CD8-positive, alpha-beta memory T cell (primary cell): ENCODE results near the gene ZFHX3. TPM values are rescaled to one million over a fixed set of nuclear protein-coding genes. Genes with fewer than 3 reads are reported as not detected.

Source experiments
- CTCF ChIA-PET: fragments of 350-600 bp; sonication (Branson Sonifier 250); formaldehyde crosslinking; loops from one replicate; lab custom pipeline; 2021; ENCODE audit warnings: antibody characterized with exemption; lab: Charles Lee
- POLR2A ChIA-PET: fragments of 350-600 bp; sonication (Branson Sonifier 250); formaldehyde crosslinking; loops from one replicate; lab custom pipeline; 2021; ENCODE audit warnings: antibody characterized with exemption; lab: Charles Lee
- DNase-seq, 5 donors: peaks; one replicate each; pipeline versions ENCODE4 v3.0.0 to v3.0.0-alpha.2; 2020 to 2022; ENCODE audit warnings: mixed read lengths in 1 of 5
- H3K27ac ChIP-seq: one replicate; pipeline ENCODE4 v1.7.0; 2013; ENCODE audit warnings: low read depth, mild to moderate bottlenecking, low read length, moderate library complexity
- H3K27me3 ChIP-seq: 2 replicates; pipeline ENCODE4 v1.7.0; 2013; ENCODE audit warnings: low read length, mild to moderate bottlenecking; ENCODE audit not compliant: insufficient read depth, poor library complexity, severe bottlenecking
- H3K36me3 ChIP-seq: 2 replicates; pipeline ENCODE4 v1.7.0; 2013; ENCODE audit warnings: mild to moderate bottlenecking, low read length, moderate library complexity; ENCODE audit not compliant: insufficient read depth
- H3K4me1 ChIP-seq: 2 replicates; pipeline ENCODE4 v1.7.0; 2013; ENCODE audit warnings: mild to moderate bottlenecking, low read length, moderate library complexity; ENCODE audit not compliant: insufficient read depth
- H3K4me3 ChIP-seq: 2 replicates; pipeline ENCODE4 v1.7.0; 2013; ENCODE audit warnings: mild to moderate bottlenecking, low read length
- H3K9me3 ChIP-seq: 2 replicates; pipeline ENCODE4 v1.7.0; 2013; ENCODE audit warnings: mild to moderate bottlenecking, low read length
- H3K27ac Mint-ChIP-seq, 8 donors: one replicate each; pipeline ENCODE4 v1.8.0; 2020 to 2021; ENCODE audit warnings: mixed read lengths in 8 of 8, mild to moderate bottlenecking in 6 of 8, inconsistent platforms in 3 of 8, moderate library complexity in 3 of 8
- H3K27me3 Mint-ChIP-seq, 2 donors: one replicate each; pipeline ENCODE4 v1.8.0; 2020 to 2021; ENCODE audit warnings: mixed read lengths in 2 of 2, mild to moderate bottlenecking in 1 of 2, moderate library complexity in 1 of 2
- H3K36me3 Mint-ChIP-seq, 3 donors: one replicate each; pipeline ENCODE4 v1.8.0; 2020 to 2021; ENCODE audit warnings: mixed read lengths in 3 of 3, inconsistent platforms in 1 of 3, mild to moderate bottlenecking in 1 of 3
- H3K4me1 Mint-ChIP-seq, 3 donors: one replicate each; pipeline ENCODE4 v1.8.0; 2020 to 2021; ENCODE audit warnings: mixed read lengths in 3 of 3, inconsistent platforms in 1 of 3, mild to moderate bottlenecking in 1 of 3
- H3K4me3 Mint-ChIP-seq, 7 donors: one replicate each; pipeline ENCODE4 v1.8.0; 2020 to 2021; ENCODE audit warnings: mixed read lengths in 7 of 7, mild to moderate bottlenecking in 6 of 7, moderate library complexity in 4 of 7, inconsistent platforms in 2 of 7
- H3K9me3 Mint-ChIP-seq, 5 donors: one replicate each; pipeline ENCODE4 v1.8.0; 2020 to 2022; ENCODE audit warnings: mixed read lengths in 5 of 5, mild to moderate bottlenecking in 3 of 5, moderate library complexity in 2 of 5, inconsistent platforms in 1 of 5
- polyA plus RNA-seq: library from polyadenylated mRNA; unstranded; fragments of 300-500 nt; fragmentation: Illumina TruSeq; gene quantifications from one replicate; pipeline ENCODE4 v1.2.3, GENCODE V29; 2021
- total RNA-seq, 2 experiments: library from RNA; stranded (reverse); gene quantifications; one replicate each; pipeline ENCODE4 v1.2.3, GENCODE V29; 2021

ZFHX3 gene
- total and polyA plus RNA-seq, 3 experiments from 2014 or later: 0.13 to 0.22 (median 0.20) TPM

- peaks cover 3 to 11% of the 10 kb centered on the region in 2 donors for H3K27me3 Mint-ChIP-seq
- H3K36me3 Mint-ChIP-seq: no peaks in the 10 kb centered on the region
- POLR2A ChIA-PET: no interaction called here
- H3K36me3 ChIP-seq: no peaks in the 10 kb centered on the region
- H3K27ac Mint-ChIP-seq: no peak overlapping the region
- no peak for DNase-seq
- no peaks in the 10 kb centered on the region for H3K9me3 Mint-ChIP-seq
- no peak overlapping the region for H3K4me3 ChIP-seq
- no peaks in the 10 kb centered on the region for H3K27me3 ChIP-seq
- no peak overlapping the region for H3K4me3 Mint-ChIP-seq
- H3K27ac ChIP-seq: no peak overlapping the region
- CTCF ChIA-PET: no interaction called here
- no peaks in the 10 kb centered on the region for H3K4me1 ChIP-seq
- H3K4me1 Mint-ChIP-seq: no peaks in the 10 kb centered on the region
- no peaks in the 10 kb centered on the region for H3K9me3 ChIP-seq
Observed at GRCh38 chr16:72811876-72812275, 236.1 kb downstream of the ZFHX3 start.

- no peaks in the 10 kb centered on the region for H3K36me3 Mint-ChIP-seq
- H3K27me3 Mint-ChIP-seq: peaks cover 3 to 11% of the 10 kb centered on the region in 2 donors
- ChIA-PET CTCF (no interaction called here), POLR2A (no interaction called here)
- Histone ChIP-seq H3K9me3 (no peaks in the 10 kb centered on the region), H3K4me3 (no peak overlapping the region), H3K27me3 (no peaks in the 10 kb centered on the region), H3K36me3 (no peaks in the 10 kb centered on the region), H3K27ac (no peak overlapping the region), H3K4me1 (no peaks in the 10 kb centered on the region)
- no peaks in the 10 kb centered on the region for H3K9me3 Mint-ChIP-seq
- DNase-seq: no peak
- no peak overlapping the region for H3K27ac Mint-ChIP-seq
- H3K4me1 Mint-ChIP-seq: no peaks in the 10 kb centered on the region
- no peak overlapping the region for H3K4me3 Mint-ChIP-seq
Observed at GRCh38 chr16:72811188-72811720, 236.7 kb downstream of the ZFHX3 start.

GRCh38 chr16:72810480-72810879 lies 237.4 kb downstream of the ZFHX3 start:
- H3K36me3 ChIP-seq: no peaks in the 10 kb centered on the region
- POLR2A ChIA-PET: no interaction called here
- H3K4me1 ChIP-seq: no peaks in the 10 kb centered on the region
- CTCF ChIA-PET: interaction anchor here (1.4 kb wide), 1 partner anchor 22 kb away, joined by 3 read pairs; no protein-coding TSS in a partner anchor
- Mint-ChIP-seq H3K27ac (no peak overlapping the region), H3K27me3 (peaks cover 3 to 11% of the 10 kb centered on the region in 2 donors), H3K9me3 (no peaks in the 10 kb centered on the region), H3K4me1 (no peaks in the 10 kb centered on the region), H3K36me3 (no peaks in the 10 kb centered on the region), H3K4me3 (no peak overlapping the region)
- H3K4me3 ChIP-seq: no peak overlapping the region
- no peak for DNase-seq
- no peaks in the 10 kb centered on the region for H3K9me3 ChIP-seq
- no peaks in the 10 kb centered on the region for H3K27me3 ChIP-seq
- H3K27ac ChIP-seq: no peak overlapping the region

DNA sequence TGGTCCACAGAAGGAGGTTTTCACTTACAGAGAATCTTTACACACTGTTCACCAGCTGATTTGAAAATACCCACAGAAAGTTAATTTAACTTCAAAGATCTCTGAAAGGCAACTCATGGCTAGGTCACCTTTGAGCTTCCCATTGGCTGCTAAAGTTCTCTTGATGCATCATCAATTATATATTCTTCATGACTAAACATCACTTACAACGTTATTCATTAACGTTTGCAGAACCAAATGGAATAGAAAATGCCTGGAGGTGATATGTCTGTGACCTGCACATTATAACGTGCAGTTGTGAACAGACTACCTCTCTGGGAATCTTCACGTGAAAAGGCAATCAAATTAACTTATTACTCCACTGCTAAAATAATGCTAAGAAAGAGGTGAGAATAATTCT lies 238.5 kb downstream of the ZFHX3 start:
- no peaks in the 10 kb centered on the region for H3K9me3 Mint-ChIP-seq

DNA sequence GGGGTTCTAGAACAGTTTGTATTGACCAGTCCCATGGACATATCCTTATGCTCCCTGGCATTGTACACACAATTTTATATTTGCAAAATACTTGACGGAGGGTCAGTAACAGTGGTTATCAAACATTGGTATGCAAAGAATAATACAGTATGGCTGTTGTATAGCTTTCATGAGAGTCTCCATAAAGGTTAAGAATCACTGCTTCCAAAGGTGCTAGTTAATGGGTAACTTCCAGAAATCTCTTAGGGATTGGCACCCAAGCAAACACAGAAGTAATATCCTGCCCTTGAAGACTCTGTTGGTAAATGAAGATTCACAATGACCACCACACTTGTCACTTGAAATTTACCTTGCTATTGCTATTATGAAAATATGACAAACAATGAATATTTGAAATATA lies 239.2 kb downstream of the ZFHX3 start:
- CTCF ChIA-PET: no interaction called here
- no peak overlapping the region for H3K27ac Mint-ChIP-seq

More for the DNA sequence above, 238.5 kb downstream of the ZFHX3 start:
- Histone ChIP-seq H3K9me3 (no peaks in the 10 kb centered on the region), H3K36me3 (no peaks in the 10 kb centered on the region), H3K27ac (no peak overlapping the region), H3K4me1 (no peaks in the 10 kb centered on the region), H3K27me3 (no peaks in the 10 kb centered on the region), H3K4me3 (no peak overlapping the region)
- POLR2A ChIA-PET: no interaction called here
- H3K27ac Mint-ChIP-seq: no peak overlapping the region
- DNase-seq: no peak
- CTCF ChIA-PET: interaction anchor here (1.4 kb wide), 1 partner anchor 23 kb away, joined by 3 read pairs; no protein-coding TSS in a partner anchor
- H3K4me1 Mint-ChIP-seq: no peaks in the 10 kb centered on the region
- no peaks in the 10 kb centered on the region for H3K36me3 Mint-ChIP-seq
- peaks cover 3 to 7% of the 10 kb centered on the region in 2 donors for H3K27me3 Mint-ChIP-seq
- no peak overlapping the region for H3K4me3 Mint-ChIP-seq

DNA sequence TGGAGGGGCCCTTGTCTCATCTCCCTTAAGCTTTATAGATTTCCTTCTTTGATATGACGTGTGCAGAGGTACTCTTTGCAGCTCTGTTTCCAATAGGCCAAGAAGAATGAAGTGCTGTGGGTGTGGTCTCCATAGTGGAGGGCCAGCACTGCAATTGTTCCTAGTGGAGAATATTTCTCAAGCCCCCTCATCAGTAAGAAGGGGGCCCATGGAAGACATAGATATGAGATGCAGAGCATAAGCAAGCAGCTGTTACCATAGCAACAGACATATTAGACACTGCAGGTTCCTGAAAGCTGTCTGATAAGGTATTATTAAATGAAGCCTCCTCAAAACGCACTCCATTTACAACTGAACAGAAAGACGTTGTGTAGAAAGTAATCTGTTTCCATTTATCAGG lies 240.7 kb downstream of the ZFHX3 start:
- ChIA-PET POLR2A (no interaction called here), CTCF (interaction anchor here (2.7 kb wide), 1 partner anchor 26 kb away, joined by 10 read pairs; no protein-coding TSS in a partner anchor)
- no peaks in the 10 kb centered on the region for H3K4me1 ChIP-seq
- no peak overlapping the region for H3K27ac ChIP-seq
- no peaks in the 10 kb centered on the region for H3K4me1 Mint-ChIP-seq
- H3K4me3 Mint-ChIP-seq: no peak overlapping the region
- no peaks in the 10 kb centered on the region for H3K9me3 Mint-ChIP-seq
- H3K36me3 ChIP-seq: no peaks in the 10 kb centered on the region
- no peak overlapping the region for H3K4me3 ChIP-seq
- H3K27me3 ChIP-seq: no peaks in the 10 kb centered on the region
- H3K36me3 Mint-ChIP-seq: no peaks in the 10 kb centered on the region
- no peak for DNase-seq
- peak overlapping the region in 1 of 8 donors; percentile 60 for H3K27ac Mint-ChIP-seq
- H3K27me3 Mint-ChIP-seq: peaks cover under 1 to 2% of the 10 kb centered on the region in 2 donors
- H3K9me3 ChIP-seq: no peaks in the 10 kb centered on the region

More for the DNA sequence above, 239.2 kb downstream of the ZFHX3 start:
- no peaks in the 10 kb centered on the region for H3K36me3 Mint-ChIP-seq
- peaks cover 2 to 3% of the 10 kb centered on the region in 2 donors for H3K27me3 Mint-ChIP-seq
- Histone ChIP-seq H3K4me3 (no peak overlapping the region), H3K9me3 (no peaks in the 10 kb centered on the region), H3K4me1 (no peaks in the 10 kb centered on the region), H3K27me3 (no peaks in the 10 kb centered on the region), H3K27ac (no peak overlapping the region), H3K36me3 (no peaks in the 10 kb centered on the region)
- no peak overlapping the region for H3K4me3 Mint-ChIP-seq
- no peaks in the 10 kb centered on the region for H3K9me3 Mint-ChIP-seq
- no peaks in the 10 kb centered on the region for H3K4me1 Mint-ChIP-seq
- DNase-seq: no peak
- POLR2A ChIA-PET: no interaction called here

GRCh38 chr16:72805486-72805885 lies 242.4 kb downstream of the ZFHX3 start:
- H3K4me1 Mint-ChIP-seq: no peaks in the 10 kb centered on the region
- Histone ChIP-seq H3K4me1 (no peaks in the 10 kb centered on the region), H3K4me3 (no peak overlapping the region), H3K9me3 (no peaks in the 10 kb centered on the region), H3K27ac (no peak overlapping the region), H3K27me3 (no peaks in the 10 kb centered on the region), H3K36me3 (no peaks in the 10 kb centered on the region)
- H3K36me3 Mint-ChIP-seq: no peaks in the 10 kb centered on the region
- no peak for DNase-seq
- H3K9me3 Mint-ChIP-seq: no peaks in the 10 kb centered on the region
- CTCF ChIA-PET: interaction anchor here (2.7 kb wide), 1 partner anchor 27 kb away, joined by 10 read pairs; no protein-coding TSS in a partner anchor
- POLR2A ChIA-PET: no interaction called here
- no peaks in the 10 kb centered on the region for H3K27me3 Mint-ChIP-seq
- no peak overlapping the region for H3K27ac Mint-ChIP-seq
- no peak overlapping the region for H3K4me3 Mint-ChIP-seq

DNA sequence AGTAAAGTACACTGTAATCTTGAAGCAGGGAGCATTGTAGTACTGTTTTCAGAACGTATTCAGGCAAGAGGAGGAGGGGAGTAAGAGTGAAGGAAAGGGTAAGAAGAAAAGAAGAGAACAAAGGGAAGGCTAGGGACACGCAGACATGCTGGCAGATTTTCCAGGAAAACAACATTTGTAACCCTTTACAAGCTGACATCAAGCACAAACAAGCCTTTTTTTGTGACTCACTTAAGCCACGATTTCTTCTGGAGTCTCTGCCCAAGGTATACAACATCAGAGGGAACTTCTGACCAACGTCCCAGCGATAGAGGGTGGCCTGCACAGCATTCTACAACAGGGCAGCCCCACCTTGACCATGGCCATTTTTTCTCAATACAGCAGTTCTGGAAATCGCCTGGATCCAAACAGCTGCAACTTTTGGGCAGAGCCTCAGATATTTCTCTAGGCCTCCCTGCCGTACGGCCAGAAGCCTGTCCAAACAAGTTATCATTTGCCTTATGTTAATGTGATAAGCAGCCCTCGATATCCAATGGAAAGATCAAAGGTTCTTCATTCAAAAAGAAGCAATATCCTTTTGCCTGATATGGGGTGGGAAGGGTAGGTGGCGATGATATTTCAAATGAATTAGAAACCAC lies 247.3 kb downstream of the ZFHX3 start:
- peaks cover 0 to 2% (median 0%) of the 10 kb centered on the region in 5 donors for H3K9me3 Mint-ChIP-seq
- no peaks in the 10 kb centered on the region for H3K4me1 Mint-ChIP-seq

More for the DNA sequence above, 247.3 kb downstream of the ZFHX3 start:
- H3K4me3 Mint-ChIP-seq: no peak overlapping the region
- no peak for DNase-seq
- H3K27me3 Mint-ChIP-seq: no peaks in the 10 kb centered on the region
- Histone ChIP-seq H3K27me3 (no peaks in the 10 kb centered on the region), H3K27ac (no peak overlapping the region), H3K9me3 (no peaks in the 10 kb centered on the region), H3K4me3 (no peak overlapping the region), H3K4me1 (no peaks in the 10 kb centered on the region), H3K36me3 (no peaks in the 10 kb centered on the region)
- no peak overlapping the region for H3K27ac Mint-ChIP-seq
- ChIA-PET POLR2A (no interaction called here), CTCF (no interaction called here)
- peaks cover 0 to 2% (median 0%) of the 10 kb centered on the region in 3 donors for H3K36me3 Mint-ChIP-seq
